GM10266 (cell line): ENCODE results near the gene HNRNPM.

Experiments
- DNase-seq: peaks from one replicate; pipeline ENCODE4 v3.0.0; 2012; ENCODE audit errors: extremely low spot score
- CTCF ChIP-seq: IDR thresholded peaks from 2 replicates; pipeline ENCODE4 v1.5.1; 2012; ENCODE audit warnings: mild to moderate bottlenecking, low read depth; ENCODE audit not compliant: control insufficient read depth, insufficient read depth; ENCODE audit errors: missing control alignments

The HNRNPM gene

GRCh38 chr19:8531470-8531869 lies 86.7 kb downstream of the HNRNPM start:
- no peak for DNase-seq
- TF ChIP-seq CTCF = no peak

DNA sequence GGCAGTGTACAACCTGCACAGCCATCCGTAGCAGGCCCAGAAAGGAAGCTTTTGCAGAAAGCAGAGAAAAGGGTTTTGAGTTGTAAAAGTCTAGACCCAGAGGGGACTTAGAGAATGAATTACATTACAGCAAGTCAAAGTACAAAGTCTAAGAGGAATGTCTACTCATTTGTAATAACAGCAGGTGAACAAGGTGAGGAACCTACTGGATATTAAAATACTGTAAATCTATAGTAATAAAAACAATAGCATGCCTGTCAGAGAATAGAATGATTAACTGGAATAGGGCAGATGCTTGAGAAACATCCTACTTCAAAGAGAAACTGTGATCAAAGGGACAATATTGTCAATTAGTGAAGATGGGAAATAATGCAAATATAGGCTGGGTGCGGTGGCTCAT lies 87.5 kb downstream of the HNRNPM start:
- no peak for TF ChIP-seq CTCF
- DNase-seq = no peak

- DNase-seq = no peak
Observed at GRCh38 chr19:8536282-8536681, 91.5 kb downstream of the HNRNPM start.

DNA sequence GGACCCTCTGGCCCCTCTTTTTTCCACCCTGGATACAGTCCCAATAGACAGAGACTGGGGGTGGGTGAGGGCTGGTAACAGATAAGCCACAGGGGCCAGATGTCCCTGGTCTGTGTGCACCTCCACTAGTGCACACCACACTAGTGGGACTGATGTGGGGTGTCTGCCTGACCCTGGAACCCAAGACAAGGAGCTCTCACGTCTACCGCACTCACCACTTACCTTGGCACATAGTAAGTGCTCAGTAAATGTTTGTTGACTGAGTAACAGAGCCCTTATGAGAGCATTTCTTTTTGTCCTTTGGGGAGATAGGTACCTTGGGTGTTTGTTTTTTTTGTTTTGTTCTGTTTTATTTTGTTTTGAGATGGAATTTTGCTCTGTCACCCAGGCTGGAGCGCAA lies 92.3 kb downstream of the HNRNPM start:
- no peak for DNase-seq
- no peak for TF ChIP-seq CTCF

More at GRCh38 chr19:8536282-8536681, 91.5 kb downstream of the HNRNPM start:
- TF ChIP-seq CTCF = no peak
